Upper lobe of right lung (tissue), 1 donor: ENCODE results near the gene PRKN. TPM values are rescaled to one million over a fixed set of nuclear protein-coding genes. Genes with fewer than 3 reads are reported as not detected.

ENCODE experiments used
- ATAC-seq: fragments of 200-7000 bp; cut with Tn5 transposase; one replicate; pipeline ENCODE4 v1.9.1; 2020; ENCODE audit warnings: mild to moderate bottlenecking, moderate library complexity
- DNase-seq: peaks from one replicate; pipeline ENCODE4 v3.0.0-alpha.2; 2020
- H3K27ac ChIP-seq: fragments of 200-600 bp; one replicate; pipeline ENCODE4 v1.8.0; 2022
- H3K27me3 ChIP-seq: fragments of 200-600 bp; one replicate; pipeline ENCODE4 v1.8.0; 2022; ENCODE audit warnings: mild to moderate bottlenecking
- H3K36me3 ChIP-seq: fragments of 200-600 bp; one replicate; pipeline ENCODE4 v1.8.0; 2022
- H3K4me1 ChIP-seq: fragments of 200-600 bp; one replicate; pipeline ENCODE4 v1.8.0; 2022
- H3K4me3 ChIP-seq: fragments of 200-600 bp; one replicate; pipeline ENCODE4 v1.8.0; 2022; ENCODE audit warnings: mild to moderate bottlenecking
- H3K9me3 ChIP-seq: fragments of 200-600 bp; one replicate; pipeline ENCODE4 v1.8.0; 2022
- CTCF ChIP-seq: fragments of 200-600 bp; IDR thresholded peaks from one replicate; pipeline ENCODE4 v1.8.0; 2022; ENCODE audit warnings: antibody characterized with exemption
- intact Hi-C: fragments of 100-400 bp; cut with DNase I; formaldehyde crosslinking; loops from one replicate; pipeline ENCODE4 v1.11.0; 2022
- total RNA-seq: library from RNA; stranded (reverse); fragmentation: NEBNext Ultra II Directional; extraction: Animal tissue kit (Norgen Biotek cat#: 25700); gene quantifications from one replicate; pipeline ENCODE4 v1.2.1, GENCODE V29; 2021
- donor health status: DM: no; HTN: yes; CAD: no; lungs with severe emphysema.

The PRKN gene
- total RNA-seq, 1 donor from 2014 or later, result 2.7 TPM

GRCh38 chr6:161362266-161362665, 1365.3 kb downstream of the PRKN start:
- no peak for TF ChIP-seq CTCF
- Histone ChIP-seq H3K9me3 (no peaks in the 10 kb centered on the region), H3K4me3 (no peak overlapping the region), H3K27ac (no peak overlapping the region), H3K27me3 (no peaks in the 10 kb centered on the region), H3K4me1 (no peaks in the 10 kb centered on the region), H3K36me3 (no peaks in the 10 kb centered on the region)
- ATAC-seq (no peak), DNase-seq (no peak)
- intact Hi-C loops, result loop anchor here (10.0 kb wide), 1 partner anchor 247 kb away; no protein-coding TSS in a partner anchor

GRCh38 chr6:161361529-161361928, 1366.0 kb downstream of the PRKN start:
- Histone ChIP-seq H3K27me3 (no peaks in the 10 kb centered on the region), H3K27ac (no peak overlapping the region), H3K4me3 (no peak overlapping the region), H3K36me3 (no peaks in the 10 kb centered on the region), H3K9me3 (no peaks in the 10 kb centered on the region), H3K4me1 (no peaks in the 10 kb centered on the region)
- DNase-seq (no peak), ATAC-seq (no peak)
- no peak for TF ChIP-seq CTCF
- intact Hi-C loops, result loop anchor here (10.0 kb wide), 1 partner anchor 247 kb away; no protein-coding TSS in a partner anchor

GRCh38 chr6:161360520-161360919, 1367.0 kb downstream of the PRKN start:
- DNase-seq, result no peak
- H3K4me1 ChIP-seq, result no peaks in the 10 kb centered on the region
- intact Hi-C loops, result loop anchor here (10.0 kb wide), 1 partner anchor 246 kb away; no protein-coding TSS in a partner anchor

GRCh38 chr6:161359618-161359945, 1368.0 kb downstream of the PRKN start:
- H3K27me3 ChIP-seq, result no peaks in the 10 kb centered on the region
- H3K27ac ChIP-seq, result no peak overlapping the region
- no peaks in the 10 kb centered on the region for H3K4me1 ChIP-seq
- no peak for TF ChIP-seq CTCF
- no peaks in the 10 kb centered on the region for H3K36me3 ChIP-seq
- intact Hi-C loops, result no loop called here
- H3K9me3 ChIP-seq, result no peaks in the 10 kb centered on the region
- ATAC-seq, result peak; percentile 26
- no peak overlapping the region for H3K4me3 ChIP-seq
- no peak for DNase-seq

More at GRCh38 chr6:161360520-161360919, 1367.0 kb downstream of the PRKN start:
- Histone ChIP-seq H3K27ac (no peak overlapping the region), H3K27me3 (no peaks in the 10 kb centered on the region), H3K4me3 (no peak overlapping the region), H3K9me3 (no peaks in the 10 kb centered on the region), H3K36me3 (no peaks in the 10 kb centered on the region)
- TF ChIP-seq CTCF, result no peak
- no peak for ATAC-seq

- DNase-seq (no peak), ATAC-seq (peak; percentile 22)
- Histone ChIP-seq H3K36me3 (no peaks in the 10 kb centered on the region), H3K27me3 (no peaks in the 10 kb centered on the region), H3K27ac (no peak overlapping the region), H3K9me3 (no peaks in the 10 kb centered on the region), H3K4me3 (no peak overlapping the region), H3K4me1 (no peaks in the 10 kb centered on the region)
- TF ChIP-seq CTCF, result no peak
- intact Hi-C loops, result no loop called here
Observed at GRCh38 chr6:161356167-161356854, 1371.3 kb downstream of the PRKN start.

- Histone ChIP-seq H3K4me3 (no peak overlapping the region), H3K27ac (no peak overlapping the region), H3K9me3 (no peaks in the 10 kb centered on the region), H3K27me3 (no peaks in the 10 kb centered on the region), H3K36me3 (no peaks in the 10 kb centered on the region), H3K4me1 (no peaks in the 10 kb centered on the region)
- DNase-seq (no peak), ATAC-seq (peak; percentile 80)
- no peak for TF ChIP-seq CTCF
- intact Hi-C loops, result no loop called here
Observed at GRCh38 chr6:161355696-161356095, 1371.9 kb downstream of the PRKN start.
